IPS-NIHi7 (cell line): ENCODE results near the gene OR6C2.
"Not testable (repeated sequence)": the region's sequence is repeated elsewhere in the genome, so short reads cannot be mapped to it uniquely, and the experiment has no call there.

ENCODE experiments used
- DNase-seq: peaks from one replicate; pipeline ENCODE4 v3.0.0; 2012; ENCODE audit warnings: mixed read lengths; ENCODE audit errors: extremely low spot score

Gene OR6C2

DNA sequence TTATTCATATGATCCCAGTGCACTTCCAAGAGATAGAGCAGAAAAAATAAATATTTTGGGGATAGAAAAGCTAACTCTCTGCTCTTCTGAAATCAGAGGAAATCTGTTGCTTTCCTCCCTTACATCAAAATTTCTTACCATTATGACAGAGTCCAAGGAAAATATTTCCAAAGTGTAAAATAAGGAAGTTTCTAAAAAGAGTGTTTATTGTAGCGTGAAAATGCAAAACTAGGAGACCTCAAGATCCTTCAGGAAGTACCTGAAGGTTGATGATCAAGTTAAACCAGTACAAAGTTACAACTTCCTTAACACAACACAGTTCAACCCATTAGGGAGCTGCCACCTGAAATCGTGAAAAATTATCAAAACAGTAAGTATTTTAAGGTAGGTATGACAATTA, at the start of gene OR6C2:
OR6C2 (plus strand) TSS at position 301 of the 400 bp plus-strand sequence. CDS start 8,138 bp downstream, outside the sequence.
- no peak for DNase-seq

DNA sequence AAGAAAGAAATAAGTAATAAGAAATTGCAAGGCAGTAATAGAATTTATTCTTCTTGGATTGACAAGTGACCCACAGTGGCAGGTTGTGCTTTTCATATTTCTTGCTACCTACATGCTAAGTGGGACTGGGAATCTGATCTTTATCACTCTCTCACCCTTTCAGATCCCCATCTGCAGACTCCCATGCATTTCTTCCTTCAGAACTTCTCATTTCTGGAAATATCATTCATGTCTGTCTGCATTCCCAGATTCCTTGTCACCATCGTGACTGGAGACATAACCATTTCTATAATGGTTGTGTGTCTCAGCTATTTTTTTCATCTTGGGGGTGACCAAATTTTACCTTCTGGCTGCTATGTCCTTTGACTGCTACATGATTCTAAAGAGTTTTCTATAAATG, 47.5 kb upstream of the OR6C2 start:
- no peak for DNase-seq

DNA sequence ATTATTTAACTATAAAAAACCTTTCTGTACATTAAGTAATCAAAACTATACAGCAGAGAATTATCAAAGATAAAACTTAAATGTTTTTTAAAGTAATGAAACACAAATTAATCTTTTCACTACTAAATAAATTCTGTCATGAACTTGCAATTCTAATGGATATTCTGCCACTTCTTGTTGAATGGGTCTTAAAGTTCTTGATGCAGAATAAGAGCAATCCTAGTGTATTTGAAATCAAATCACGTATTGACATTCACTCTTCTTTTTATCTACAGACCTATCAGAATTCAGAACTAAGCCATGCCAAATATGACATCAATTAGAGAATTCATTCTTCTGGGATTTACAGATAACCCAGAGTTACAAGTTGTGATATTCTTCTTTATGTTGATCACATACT, 43.6 kb upstream of the OR6C2 start, which contains the start of gene OR6C65:
OR6C65 (plus strand) TSS at position 301 of the 400 bp plus-strand sequence; CDS start at position 301, 0 bp downstream.
- no peak for DNase-seq

DNA sequence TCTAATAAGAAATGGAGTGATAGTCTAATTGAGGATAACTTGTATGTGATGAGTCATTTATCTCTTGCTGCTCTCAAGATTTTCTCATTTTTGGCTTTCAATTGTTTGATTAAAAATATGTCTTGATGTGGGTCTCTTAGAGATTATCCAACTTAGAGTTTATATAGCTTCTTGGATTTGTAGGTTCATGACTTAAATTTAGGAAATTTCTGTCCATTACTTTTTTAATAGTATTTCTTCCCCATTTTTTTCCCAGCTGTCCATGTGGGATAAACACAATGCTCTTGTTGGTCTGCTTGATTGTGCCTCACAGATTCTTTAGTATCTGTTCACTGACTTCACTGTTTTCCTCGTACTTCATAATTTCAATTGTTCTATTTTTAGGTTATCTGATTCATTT, 36.0 kb upstream of the OR6C2 start:
- no peak for DNase-seq

DNA sequence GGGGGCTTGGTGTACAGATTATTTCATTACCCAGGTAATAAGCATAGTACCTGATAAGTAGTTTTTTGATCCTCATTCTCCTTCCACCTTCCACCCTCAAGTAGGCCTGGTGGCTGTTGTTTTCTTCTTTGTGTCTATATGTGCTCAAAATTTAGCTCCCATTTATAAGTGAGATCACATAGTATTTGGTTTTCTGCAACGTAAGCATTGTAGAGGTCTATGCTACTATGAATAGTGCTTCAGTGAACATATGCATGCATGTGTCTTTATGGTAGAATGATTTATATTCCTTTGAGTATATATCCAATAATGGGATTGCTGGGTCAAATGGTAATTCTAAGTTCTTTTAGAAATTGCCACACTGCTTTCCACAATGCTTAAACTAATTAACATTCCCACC, 34.7 kb upstream of the OR6C2 start:
- not testable (repeated sequence) for DNase-seq

DNA sequence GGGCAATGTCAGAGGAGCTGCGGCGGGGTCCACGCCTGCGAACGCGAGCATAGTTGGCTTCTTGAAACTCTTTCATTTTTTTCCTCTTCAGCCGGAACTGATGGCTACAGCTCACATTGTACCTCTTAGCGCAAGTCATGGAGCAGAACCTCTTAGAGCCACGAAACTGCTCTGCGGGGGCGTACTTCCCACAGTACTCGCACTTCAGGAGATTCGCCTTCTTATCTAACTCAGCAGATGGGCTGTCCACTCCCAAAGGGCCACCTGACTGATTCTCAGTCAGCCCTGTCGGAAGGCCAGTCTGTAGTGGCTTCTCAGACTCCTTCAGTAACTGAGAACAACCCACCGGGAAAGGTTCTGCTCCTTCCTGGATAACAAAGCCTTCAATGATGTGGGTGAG, 31.7 kb upstream of the OR6C2 start:
- DNase-seq: not testable (repeated sequence)

DNA sequence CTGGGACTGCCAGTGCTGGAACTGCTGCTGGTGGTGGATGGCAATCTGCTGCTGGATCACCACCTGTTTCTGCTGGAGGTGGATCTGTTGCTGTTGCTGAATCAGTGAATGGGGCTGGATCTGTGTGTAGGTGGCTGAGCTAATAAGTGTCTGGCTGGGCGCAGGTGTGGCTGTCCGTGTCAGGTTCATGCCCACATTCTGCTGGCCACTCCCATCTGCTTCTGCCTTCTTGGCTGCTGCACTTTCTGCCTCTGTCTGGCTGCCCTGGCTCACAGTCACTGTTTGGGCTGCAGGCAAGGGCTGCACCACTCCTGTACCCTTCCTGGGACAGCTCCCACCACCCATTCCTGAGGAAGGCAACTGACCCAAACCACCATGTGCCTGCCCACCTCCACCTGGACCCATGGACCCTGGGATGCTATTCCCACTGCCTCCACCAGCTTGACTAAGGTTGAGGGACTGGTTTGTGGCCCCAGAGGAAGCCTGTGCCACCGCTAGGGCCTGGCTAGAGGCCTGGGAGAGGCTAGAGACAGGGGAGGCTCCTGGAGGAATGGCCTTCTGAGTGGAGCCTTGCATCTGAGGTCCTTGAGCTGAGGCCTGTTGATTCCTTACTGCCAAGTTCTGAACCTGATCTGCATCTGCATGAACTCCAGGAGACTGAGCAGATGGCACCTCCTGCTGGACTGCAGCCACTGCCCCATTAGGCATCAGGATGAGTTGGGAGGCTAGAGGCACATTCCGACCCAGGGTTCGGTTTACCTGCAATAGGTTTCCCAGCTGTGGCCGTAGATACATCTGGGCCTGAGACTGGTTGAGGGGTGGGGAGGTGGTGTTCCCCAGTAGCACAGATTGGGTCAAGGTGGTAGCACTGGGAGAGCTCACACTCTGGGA, 30.1 kb upstream of the OR6C2 start:
- DNase-seq: not testable (repeated sequence)

DNA sequence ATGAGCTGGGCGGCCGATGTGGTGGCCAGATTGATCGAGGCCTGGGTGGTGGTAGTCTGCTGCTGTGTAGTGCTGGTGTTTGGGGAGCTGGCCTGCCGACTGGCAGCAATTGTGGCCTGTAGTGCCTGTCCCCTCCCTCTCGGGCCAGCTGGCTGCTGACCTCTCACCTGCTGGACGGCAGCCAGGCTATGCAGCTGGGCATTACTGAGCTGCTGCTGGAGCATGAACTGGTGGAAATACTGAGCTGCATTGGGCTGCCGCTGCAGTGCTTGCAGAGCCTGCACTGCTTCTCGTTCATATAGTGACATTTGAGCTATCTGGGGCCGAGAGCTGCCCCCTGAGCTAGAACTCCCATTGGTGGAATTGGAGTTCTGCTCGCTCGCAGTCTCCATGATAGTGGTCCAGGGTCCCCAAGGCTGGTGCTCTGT, 29.5 kb upstream of the OR6C2 start:
- not testable (repeated sequence) for DNase-seq

DNA sequence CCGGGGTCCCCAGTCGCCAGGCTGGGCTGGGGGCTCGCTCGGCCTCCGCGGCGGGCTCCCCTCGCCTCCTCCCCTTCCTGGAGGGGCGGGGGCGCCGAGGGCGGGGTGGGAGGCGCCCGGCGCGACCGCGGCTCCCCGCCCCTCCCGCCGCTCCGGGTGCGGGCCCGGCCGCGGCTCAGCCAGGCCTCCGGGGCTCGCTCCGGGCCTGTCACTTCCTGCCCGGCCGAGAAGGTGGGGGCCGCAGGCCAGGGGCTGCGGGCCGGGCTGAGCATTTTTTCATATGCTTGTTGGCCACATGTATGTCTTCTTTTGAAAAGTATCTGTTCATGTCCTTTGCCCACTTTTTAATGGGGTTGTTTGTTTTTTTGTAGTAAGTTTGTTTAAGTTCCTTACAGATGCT, 29.0 kb upstream of the OR6C2 start:
- DNase-seq: not testable (repeated sequence)

DNA sequence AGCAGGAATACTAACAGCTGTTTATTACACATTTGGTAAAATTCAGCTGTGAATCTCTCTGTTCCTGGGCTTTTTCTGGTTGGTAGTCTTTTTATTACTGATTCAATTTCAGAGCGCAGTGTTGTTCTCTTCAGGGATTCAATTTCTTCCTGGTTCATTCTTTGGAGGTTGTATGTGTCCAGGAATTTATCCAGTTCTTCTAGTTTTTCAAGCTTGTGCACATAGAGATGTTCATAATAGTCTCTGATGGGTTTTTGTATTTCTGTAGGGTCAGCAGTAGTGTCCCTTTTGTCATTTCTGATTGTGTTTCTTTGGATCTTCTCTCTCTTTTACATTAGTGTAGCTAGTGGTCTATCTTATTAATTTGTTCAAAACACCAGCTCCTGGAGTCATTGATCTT, 26.9 kb upstream of the OR6C2 start:
- DNase-seq: no peak

DNA sequence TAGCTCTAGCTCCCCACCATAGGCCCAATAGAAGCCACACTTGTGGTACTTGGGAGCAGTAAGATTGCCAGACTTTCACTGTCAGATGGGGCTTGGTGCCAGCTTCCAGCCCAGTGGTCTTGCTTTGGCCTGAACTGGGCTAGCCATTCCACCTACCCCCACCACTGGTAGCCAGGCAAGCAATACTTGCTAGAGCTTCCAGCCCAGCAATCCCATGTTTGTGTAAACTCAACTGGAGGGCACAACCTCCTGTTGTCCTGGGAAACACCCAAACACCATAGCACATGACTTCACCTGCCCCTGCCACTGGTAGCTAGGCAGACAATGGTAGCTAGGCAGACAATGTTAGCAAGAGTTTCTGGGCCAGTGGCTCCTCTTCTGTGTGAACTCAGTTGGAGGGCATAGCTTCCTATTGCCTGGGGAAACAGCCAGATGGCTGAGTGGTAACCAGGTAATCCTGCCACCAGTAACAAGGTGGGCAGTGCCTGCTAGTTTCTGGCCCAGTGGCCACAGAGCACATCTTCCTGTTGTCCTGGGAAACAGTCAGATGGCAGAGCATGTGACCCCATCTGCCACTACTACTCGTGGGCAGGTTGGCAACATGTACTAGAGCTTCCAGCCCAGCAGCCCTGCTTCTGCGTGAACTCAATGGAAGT, 23.4 kb upstream of the OR6C2 start:
- no peak for DNase-seq

DNA sequence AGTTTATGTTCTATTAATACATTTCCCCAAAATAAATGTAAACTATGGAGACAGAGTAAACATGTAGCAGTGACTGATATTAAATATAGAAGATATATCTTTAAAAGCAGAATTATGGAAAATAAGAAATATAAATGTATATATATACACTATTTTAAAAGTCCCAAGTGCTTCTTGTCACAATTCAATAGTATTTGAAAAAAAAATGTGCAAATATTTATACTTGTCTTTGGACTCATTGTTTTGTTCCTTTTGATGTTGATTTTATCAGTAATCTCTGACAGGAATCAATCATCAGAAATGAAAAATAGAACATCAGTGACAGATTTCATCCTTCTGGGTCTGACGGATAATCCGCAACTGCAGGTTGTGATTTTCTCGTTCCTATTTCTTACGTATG, 17.9 kb upstream of the OR6C2 start, which contains the start of gene OR6C76:
OR6C76 (plus strand) TSS at position 301 of the 400 bp plus-strand sequence; CDS start at position 301, 0 bp downstream.
- no peak for DNase-seq

DNA sequence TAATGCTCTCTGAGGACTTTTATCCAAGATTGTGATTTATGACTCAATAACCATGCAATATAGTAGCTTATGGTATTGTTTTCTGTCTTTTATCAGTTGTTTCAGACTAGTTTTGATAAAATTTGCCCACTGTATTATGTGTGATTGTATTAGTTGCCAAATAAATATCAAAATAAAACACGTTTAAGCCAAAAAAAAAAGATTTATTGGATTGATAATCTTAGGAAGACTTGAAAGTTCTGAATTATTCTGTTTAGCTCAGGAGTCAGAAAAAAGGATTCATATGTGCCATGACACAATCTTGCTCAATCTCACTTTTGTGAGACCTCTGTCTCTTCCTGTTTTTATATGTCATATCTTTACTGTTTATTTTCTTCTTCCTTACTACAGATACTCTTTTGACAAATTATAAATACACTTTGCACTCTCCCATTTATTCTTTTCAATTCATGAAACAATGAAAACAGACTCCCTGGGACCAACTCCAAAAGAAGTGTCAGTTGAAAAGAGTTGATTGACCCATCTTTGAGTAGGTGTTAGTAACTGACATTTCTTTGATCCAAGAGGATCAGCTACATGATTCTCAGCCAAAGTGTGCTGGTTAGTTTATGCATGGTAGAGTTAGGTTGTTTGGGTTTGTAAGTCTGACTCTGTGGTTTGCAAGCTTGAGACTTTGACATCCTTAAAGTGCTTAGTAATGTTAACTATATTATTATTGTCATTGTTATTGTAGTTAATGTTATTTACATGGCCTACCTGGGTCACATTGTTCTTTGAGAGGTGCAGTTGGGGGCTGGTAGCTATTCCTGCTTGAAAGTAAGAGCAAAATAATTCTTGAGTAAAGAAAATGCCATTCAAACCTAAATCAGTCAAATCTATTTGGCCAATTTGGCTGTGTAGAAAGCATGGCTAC, 15.3 kb upstream of the OR6C2 start:
- DNase-seq: no peak

DNA sequence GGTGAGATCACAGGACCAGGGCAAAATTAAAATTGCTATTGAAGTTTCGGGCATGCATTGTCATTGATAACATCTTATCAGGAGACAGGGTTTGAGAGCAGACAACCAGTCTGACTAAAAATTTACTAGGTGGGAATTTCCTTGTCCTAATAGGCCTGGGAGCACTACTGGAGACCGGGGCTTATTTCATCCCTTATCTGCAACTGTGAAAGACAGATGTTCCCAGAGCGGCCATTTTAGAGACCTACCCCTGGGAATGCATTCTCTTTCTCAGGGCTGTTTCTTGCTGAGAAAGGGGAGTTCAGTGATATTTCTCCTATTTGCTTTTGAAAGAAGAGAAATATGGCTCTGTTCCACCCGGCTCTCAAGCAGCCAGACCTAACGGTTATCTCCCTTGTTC, 2.6 kb upstream of the OR6C2 start:
- DNase-seq: not testable (repeated sequence)

DNA sequence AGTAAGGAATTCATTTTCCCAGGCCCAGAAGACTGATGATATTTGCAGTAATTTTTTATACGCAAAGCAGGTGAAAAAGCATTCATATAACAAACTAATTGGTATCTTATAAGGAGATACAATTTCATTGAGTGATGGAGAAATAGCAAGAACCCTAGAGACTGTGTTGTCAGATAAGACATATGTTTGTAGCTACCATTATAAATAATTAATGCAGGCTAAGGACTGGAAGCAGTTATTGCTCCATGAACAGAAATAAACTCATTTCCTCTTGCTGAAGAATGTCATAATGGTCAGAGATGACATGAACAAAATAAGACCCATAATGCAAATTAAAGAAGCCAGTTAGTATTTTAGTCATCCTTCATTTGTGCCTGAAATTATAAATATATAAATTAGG, 1.5 kb downstream of the OR6C2 start:
- no peak for DNase-seq

DNA sequence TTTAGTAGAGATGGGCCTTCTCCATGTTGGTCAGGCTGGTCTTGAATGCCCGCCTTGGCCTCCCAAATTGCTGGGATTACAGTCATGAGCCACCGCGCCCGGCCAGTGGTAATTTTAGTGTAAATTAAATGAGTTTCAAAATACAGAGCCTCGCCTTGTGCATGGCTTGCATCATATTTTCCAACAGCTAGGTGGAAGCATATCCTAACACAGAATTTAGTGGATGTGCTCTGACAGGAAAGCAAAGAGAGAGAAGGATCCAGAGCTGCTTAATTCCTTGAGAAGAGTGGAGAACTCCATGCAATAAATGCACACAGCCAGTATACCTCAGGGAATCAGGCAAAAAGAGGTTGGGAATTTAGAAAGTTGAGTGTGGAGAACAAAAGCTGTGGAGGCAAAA, 2.5 kb downstream of the OR6C2 start:
- peak; percentile 12 for DNase-seq

DNA sequence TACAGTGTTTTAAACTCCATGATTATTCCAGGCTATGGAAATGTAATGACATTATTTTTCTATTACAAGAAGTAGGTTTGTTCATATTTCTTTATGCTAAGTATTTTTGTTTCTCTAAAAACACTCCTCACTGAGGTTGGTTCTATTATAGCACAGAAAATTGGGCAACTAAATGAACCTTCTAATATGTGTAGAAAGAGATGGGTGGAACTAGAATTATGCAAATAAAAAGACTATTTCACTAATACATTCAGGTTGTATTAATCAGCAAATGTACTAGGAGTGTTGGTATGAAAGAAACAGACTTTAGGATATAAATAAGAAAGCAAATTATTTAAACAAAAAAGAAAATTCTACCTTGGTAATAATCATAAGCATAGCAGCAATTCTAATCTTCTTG, 4.9 kb downstream of the OR6C2 start:
- DNase-seq: no peak

DNA sequence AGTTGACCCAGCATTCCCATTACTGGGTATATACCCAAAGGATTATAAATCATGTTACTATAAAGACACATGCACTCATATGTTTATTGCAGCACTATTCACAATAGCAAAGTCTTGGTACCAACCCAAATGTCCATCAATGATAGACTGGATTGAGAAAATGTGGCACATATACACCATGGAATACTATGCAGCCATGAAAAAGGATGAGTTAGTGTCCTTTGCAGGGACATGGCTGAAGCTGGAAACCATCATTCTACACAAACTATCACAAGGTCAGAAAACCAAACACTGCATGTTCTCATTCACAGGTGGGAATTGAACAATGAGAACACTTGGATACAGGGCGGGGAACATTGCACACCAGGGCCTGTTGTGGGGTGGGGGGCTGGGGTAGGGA, 21.1 kb downstream of the OR6C2 start:
- DNase-seq: not testable (repeated sequence)

DNA sequence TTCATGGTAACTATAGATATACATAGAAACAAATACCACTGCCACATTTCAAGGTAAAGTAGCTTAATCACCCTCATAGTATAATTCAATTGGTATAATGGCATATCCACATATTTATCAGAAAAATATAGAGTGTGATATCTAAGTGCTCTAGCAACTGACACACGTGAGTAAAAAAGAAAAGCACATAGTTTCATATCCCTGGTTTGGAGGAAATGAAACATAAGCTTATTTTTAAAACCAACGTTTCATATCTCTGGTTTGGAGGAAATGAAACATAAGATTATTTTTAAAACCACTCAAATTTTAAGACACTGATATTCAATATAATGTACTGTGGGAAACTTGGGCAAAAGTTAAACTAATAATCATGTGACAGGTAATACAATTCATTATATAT, 24.0 kb downstream of the OR6C2 start:
- DNase-seq: no peak

DNA sequence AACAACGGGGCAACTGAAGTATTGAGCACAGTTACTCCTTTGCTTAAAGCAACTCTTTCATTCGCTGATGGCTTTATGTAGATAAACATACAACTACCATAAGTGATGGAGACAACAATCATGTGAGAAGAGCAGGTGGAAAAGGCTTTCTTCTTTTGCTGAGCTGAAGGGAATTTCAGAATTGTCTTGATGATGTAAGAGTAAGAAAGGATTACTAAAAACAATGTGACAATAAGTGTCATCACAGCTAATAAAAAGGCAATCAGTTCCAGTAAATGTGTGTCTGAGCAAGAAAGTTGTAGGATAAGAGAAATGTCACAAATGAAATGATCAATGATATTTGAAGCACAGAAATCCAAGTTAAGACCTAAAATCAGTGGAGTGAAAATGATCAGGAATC, 25.4 kb downstream of the OR6C2 start:
- DNase-seq: no peak

DNA sequence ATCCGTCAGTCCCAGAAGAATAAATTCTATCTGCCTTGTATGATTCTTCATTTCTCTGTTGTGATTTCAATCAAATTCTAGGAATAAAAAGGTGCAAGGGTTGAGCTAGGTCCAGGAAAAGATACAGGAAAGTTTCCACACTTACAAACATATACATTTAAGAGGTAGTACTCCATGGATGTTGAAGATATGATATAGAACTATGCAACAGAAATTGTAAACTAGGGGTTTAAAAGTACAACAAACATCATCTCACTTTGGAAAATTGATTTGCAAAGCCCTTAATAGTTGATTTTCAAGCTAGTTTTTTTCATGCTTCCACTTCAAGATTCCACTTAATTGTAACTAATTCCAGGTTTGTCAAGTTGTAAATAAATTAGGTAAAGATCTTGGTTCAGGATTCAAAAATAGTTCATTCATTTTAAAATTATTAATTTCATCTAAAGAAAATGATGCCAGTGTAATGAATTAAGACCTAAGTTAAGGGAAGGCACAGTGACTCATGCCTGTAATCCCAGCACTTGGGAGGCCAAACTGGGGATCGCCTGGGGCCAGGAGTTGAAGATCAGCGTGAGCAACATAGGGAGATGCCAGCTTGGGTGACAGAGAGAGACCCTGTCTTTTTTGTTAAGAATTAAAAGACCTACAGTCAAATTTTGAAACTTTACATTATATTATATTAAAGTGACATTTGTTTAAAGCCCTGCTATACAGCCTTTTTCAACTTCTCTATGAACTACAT, 26.4 kb downstream of the OR6C2 start, which contains the start of gene OR6C70:
OR6C70 (minus strand) TSS at position 51 of the 742 bp plus-strand sequence; CDS start at position 51, 0 bp downstream.
- no peak for DNase-seq
